HEK293 (cell line): ENCODE data around the gene CRYBG1.

Experiments used
- CTCF ChIA-PET: fragments of 350-600 bp; formaldehyde crosslinking; extraction: SDS; loops from one replicate; lab custom pipeline; 2021; ENCODE audit warnings: antibody characterized with exemption; lab: Yijun Ruan, JAX
- POLR2A ChIA-PET: fragments of 300-600 bp; formaldehyde crosslinking; extraction: SDS; loops from one replicate; lab custom pipeline; 2020; ENCODE audit warnings: antibody characterized with exemption, inconsistent platforms; lab: Yijun Ruan, JAX
- H3K27ac ChIP-seq: fragments of 200-500 bp; sonication (Bioruptor generic); 2 replicates; pipeline ENCODE4 v1.5.1; 2014; ENCODE audit warnings: low read depth, low read length, control low read depth, inconsistent platforms; ENCODE audit errors: extremely low read depth
- H3K36me3 ChIP-seq, 2 experiments: fragments of 200-500 bp in 1 of 2; sonication (Bioruptor generic) in 1 of 2; 1 replicate in 1 of 2; 2 replicates in 1 of 2; pipeline ENCODE4 v1.5.1; 2014 to 2017; ENCODE audit warnings: inconsistent platforms in 2 of 2, low read length in 2 of 2; ENCODE audit not compliant: control insufficient read depth in 2 of 2, insufficient read depth in 1 of 2
- H3K4me1 ChIP-seq: fragments of 200-500 bp; sonication (Bioruptor generic); 2 replicates; pipeline ENCODE4 v1.5.1; 2014; ENCODE audit warnings: mild to moderate bottlenecking, low read length, inconsistent platforms; ENCODE audit not compliant: control insufficient read depth, insufficient read depth
- H3K4me3 ChIP-seq: 2 replicates; pipeline ENCODE4 v1.5.1; 2011; ENCODE audit warnings: low read depth, mild to moderate bottlenecking, control low read depth, low read length, moderate library complexity
- H3K9me3 ChIP-seq: fragments of 200-500 bp; sonication (Bioruptor generic); 2 replicates; pipeline ENCODE4 v1.5.1; 2014; ENCODE audit warnings: low read depth, low read length, inconsistent platforms; ENCODE audit not compliant: control insufficient read depth, insufficient read depth
- HOXD13 ChIP-seq: sonication (generic); formaldehyde crosslinking; IDR thresholded peaks from 2 replicates; pipeline ENCODE4 v1.8.0; 2022; ENCODE audit warnings: missing genetic modification reagents, borderline replicate concordance
- KLF8 ChIP-seq: fragments of 450-650 bp; formaldehyde crosslinking; IDR thresholded peaks from 2 replicates; pipeline ENCODE4 v1.5.1; 2016; ENCODE audit warnings: missing biosample characterization, missing genetic modification characterization
- OSR2 ChIP-seq: fragments of 450-650 bp; formaldehyde crosslinking; IDR thresholded peaks from 2 replicates; pipeline ENCODE4 v1.5.1; 2016; ENCODE audit warnings: missing biosample characterization, missing genetic modification characterization
- OVOL3 ChIP-seq: fragments of 450-650 bp; formaldehyde crosslinking; IDR thresholded peaks from 2 replicates; pipeline ENCODE4 v1.5.1; 2016; ENCODE audit warnings: missing biosample characterization, missing genetic modification characterization
- SCRT1 ChIP-seq: fragments of 450-650 bp; formaldehyde crosslinking; IDR thresholded peaks from 2 replicates; pipeline ENCODE4 v1.5.1; 2016; ENCODE audit warnings: missing biosample characterization, missing genetic modification characterization, borderline replicate concordance
- SP7 ChIP-seq: fragments of 450-650 bp; formaldehyde crosslinking; IDR thresholded peaks from 2 replicates; pipeline ENCODE4 v1.5.1; 2016; ENCODE audit warnings: missing biosample characterization, missing genetic modification characterization
- TCF7L2 ChIP-seq: IDR thresholded peaks from 2 replicates; pipeline ENCODE4 v1.6.1; 2011; ENCODE audit warnings: low read depth, mild to moderate bottlenecking, inconsistent platforms, low read length, moderate library complexity, borderline replicate concordance
- TSHZ1 ChIP-seq: fragments of 450-650 bp; formaldehyde crosslinking; IDR thresholded peaks from 2 replicates; pipeline ENCODE4 v1.5.1; 2016; ENCODE audit warnings: missing biosample characterization, missing genetic modification characterization, borderline replicate concordance
- ZBTB11 ChIP-seq: fragments of 450-650 bp; formaldehyde crosslinking; conservative IDR thresholded peaks from 2 replicates; pipeline ENCODE4 v1.5.1; 2016; ENCODE audit warnings: low read depth, missing biosample characterization, missing genetic modification characterization
- ZFP69B ChIP-seq: fragments of 450-650 bp; formaldehyde crosslinking; IDR thresholded peaks from 2 replicates; pipeline ENCODE4 v1.5.1; 2016; ENCODE audit warnings: missing biosample characterization, missing genetic modification characterization
- ZNF112 ChIP-seq: fragments of 450-650 bp; formaldehyde crosslinking; IDR thresholded peaks from 2 replicates; pipeline ENCODE4 v1.5.0; 2017; ENCODE audit warnings: missing biosample characterization, missing genetic modification characterization
- ZNF175 ChIP-seq: fragments of 450-650 bp; formaldehyde crosslinking; IDR thresholded peaks from 2 replicates; pipeline ENCODE4 v1.5.1; 2016; ENCODE audit warnings: missing biosample characterization, missing genetic modification characterization
- ZNF184 ChIP-seq: fragments of 450-650 bp; IDR thresholded peaks from 2 replicates; pipeline ENCODE4 v1.5.1; 2018; ENCODE audit warnings: missing biosample characterization, mild to moderate bottlenecking, missing genetic modification characterization
- ZNF223 ChIP-seq: fragments of 450-650 bp; formaldehyde crosslinking; IDR thresholded peaks from 2 replicates; pipeline ENCODE4 v1.5.1; 2016; ENCODE audit warnings: missing biosample characterization, missing genetic modification characterization
- ZNF248 ChIP-seq: fragments of 450-650 bp; formaldehyde crosslinking; IDR thresholded peaks from 2 replicates; pipeline ENCODE4 v1.5.1; 2017; ENCODE audit warnings: missing biosample characterization, missing genetic modification characterization
- ZNF311 ChIP-seq: fragments of 450-650 bp; formaldehyde crosslinking; IDR thresholded peaks from 2 replicates; pipeline ENCODE4 v1.5.1; 2017; ENCODE audit warnings: missing biosample characterization, missing genetic modification characterization, borderline replicate concordance
- ZNF341 ChIP-seq: fragments of 450-650 bp; formaldehyde crosslinking; IDR thresholded peaks from 2 replicates; pipeline ENCODE4; 2016; ENCODE audit warnings: low read depth, missing biosample characterization, missing genetic modification characterization
- ZNF398 ChIP-seq: fragments of 450-650 bp; formaldehyde crosslinking; IDR thresholded peaks from 2 replicates; pipeline ENCODE4 v1.5.1; 2017; ENCODE audit warnings: missing biosample characterization, missing genetic modification characterization
- ZNF488 ChIP-seq: fragments of 450-650 bp; formaldehyde crosslinking; IDR thresholded peaks from 2 replicates; pipeline ENCODE4 v1.5.1; 2016; ENCODE audit warnings: missing biosample characterization, missing genetic modification characterization
- ZNF544 ChIP-seq: fragments of 450-650 bp; formaldehyde crosslinking; IDR thresholded peaks from 2 replicates; pipeline ENCODE4 v1.5.0; 2017; ENCODE audit warnings: missing biosample characterization, missing genetic modification characterization
- ZNF560 ChIP-seq: fragments of 450-650 bp; formaldehyde crosslinking; IDR thresholded peaks from 2 replicates; pipeline ENCODE4 v1.5.1; 2017; ENCODE audit warnings: missing biosample characterization, missing genetic modification characterization, borderline replicate concordance
- ZNF692 ChIP-seq: fragments of 450-650 bp; formaldehyde crosslinking; IDR thresholded peaks from 2 replicates; pipeline ENCODE4 v1.5.1; 2016; ENCODE audit warnings: missing biosample characterization, missing genetic modification characterization
- ZNF776 ChIP-seq: fragments of 450-650 bp; formaldehyde crosslinking; IDR thresholded peaks from 2 replicates; pipeline ENCODE4 v1.5.0; 2017; ENCODE audit warnings: missing biosample characterization, missing genetic modification characterization, borderline replicate concordance
- ZNF792 ChIP-seq: fragments of 450-650 bp; formaldehyde crosslinking; IDR thresholded peaks from 2 replicates; pipeline ENCODE4 v1.5.1; 2016; ENCODE audit warnings: missing biosample characterization, missing genetic modification characterization

The CRYBG1 gene

GRCh38 chr6:106477790-106478189, 117.3 kb downstream of the CRYBG1 start (continued):
- TF ChIP-seq ZBTB11 (tag by site-specific recombination), result no peak
- 0 out of 2 replicates have a peak, but pooled peaks have one; percentile 35 for TF ChIP-seq ZNF184 (tag by site-specific recombination)
- TF ChIP-seq ZNF341 (tag by site-specific recombination), result 0 out of 2 replicates have a peak, but pooled peaks have one; percentile 32
- peak; percentile 83 for TF ChIP-seq ZNF544 (tag by site-specific recombination)
- no peak for TF ChIP-seq SCRT1 (tag by site-specific recombination)
- TF ChIP-seq ZFP69B (tag by site-specific recombination), result no peak
- TF ChIP-seq ZNF560 (tag by site-specific recombination), result no peak
- no peak for TF ChIP-seq ZNF792 (tag by site-specific recombination)
- peak; percentile 55; the same call in 1 of the 2 replicates for TF ChIP-seq ZNF112
- TF ChIP-seq ZNF223 (tag by site-specific recombination), result no peak
- no peak for TF ChIP-seq ZNF692 (tag by site-specific recombination)
- no peak for TF ChIP-seq TCF7L2
- peak; percentile 71; the same call in 1 of the 2 replicates for TF ChIP-seq ZNF776 (tag by site-specific recombination)
- peak; percentile 56 for TF ChIP-seq ZNF398 (tag by site-specific recombination)
- no peak for TF ChIP-seq OSR2 (tag by site-specific recombination)
- no peak for TF ChIP-seq ZNF248 (tag by site-specific recombination)
- TF ChIP-seq SP7 (tag by site-specific recombination), result no peak
- no peak for TF ChIP-seq KLF8 (tag by site-specific recombination)
- no peak for TF ChIP-seq OVOL3 (tag by site-specific recombination)
- TF ChIP-seq HOXD13 (CRISPR knock-in tag), result no peak
- TF ChIP-seq ZNF175 (tag by site-specific recombination), result no peak
- TF ChIP-seq, all 188 proteins: peak for 9

GRCh38 chr6:106486236-106486635, 125.7 kb downstream of the CRYBG1 start:
- ChIA-PET CTCF (interaction anchor here (0.6 to 0.7 kb wide), 2 partner anchors 42 to 522 kb away, joined by 3 read pairs; no protein-coding TSS in a partner anchor), POLR2A (no interaction called here)
- no peak overlapping the region for H3K4me3 ChIP-seq
- H3K9me3 ChIP-seq, result no peaks in the 10 kb centered on the region
- no peaks in the 10 kb centered on the region for H3K4me1 ChIP-seq
- no peak overlapping the region for H3K27ac ChIP-seq
- H3K36me3 ChIP-seq, result no peaks in the 10 kb centered on the region
- TF ChIP-seq OSR2 (tag by site-specific recombination) (no peak), TSHZ1 (no peak), ZNF223 (tag by site-specific recombination) (no peak), ZNF488 (tag by site-specific recombination) (no peak), ZNF311 (tag by site-specific recombination) (no peak)
